OCI-LY7 (cell line): ENCODE results near the gene SCYGR5. TPM values are rescaled to one million over a fixed set of nuclear protein-coding genes. Genes with fewer than 3 reads are reported as not detected.

Experiments used
- BruUV-seq: library from RNA; stranded (reverse); fragments of 400-500 nt; replicated peaks from 2 replicates; lab custom pipeline; 2021; lab: Mats Ljungman, UMichigan
- CTCF ChIA-PET: fragments of 300-600 bp; sonication (Branson Sonifier 250); formaldehyde crosslinking; loops from one replicate; lab custom pipeline; 2022; ENCODE audit warnings: antibody characterized with exemption; ENCODE audit not compliant: unreplicated experiment; lab: Charles Lee
- POLR2A ChIA-PET: fragments of 300-600 bp; sonication (Branson Sonifier 250); formaldehyde crosslinking; loops from one replicate; lab custom pipeline; 2022; ENCODE audit warnings: antibody characterized with exemption; lab: Charles Lee
- DNase-seq: peaks from one replicate; pipeline ENCODE4 v3.0.0-alpha.2; 2015; ENCODE audit warnings: low spot score
- H2AFZ ChIP-seq: fragments of 200-600 bp; sonication (generic), shearing (Covaris generic); 2 replicates; pipeline ENCODE4 v1.6.1; 2014; ENCODE audit warnings: mild to moderate bottlenecking, antibody characterized with exemption, low read length, moderate library complexity
- H3K27ac ChIP-seq: fragments of 200-600 bp; sonication (generic); 2 replicates; pipeline ENCODE4 v1.5.1; 2014; ENCODE audit warnings: mixed run types, low read depth, mild to moderate bottlenecking, moderate library complexity, low read length, inconsistent platforms; ENCODE audit not compliant: poor library complexity, severe bottlenecking
- H3K36me3 ChIP-seq: fragments of 200-600 bp; sonication (generic); 2 replicates; pipeline ENCODE4 v1.6.1; 2014; ENCODE audit warnings: mild to moderate bottlenecking, antibody characterized with exemption, low read length, moderate library complexity, mixed read lengths; ENCODE audit not compliant: insufficient read depth
- H3K4me1 ChIP-seq: fragments of 200-600 bp; sonication (generic); 2 replicates; pipeline ENCODE4 v1.5.1; 2014; ENCODE audit warnings: mild to moderate bottlenecking, low read length; ENCODE audit not compliant: insufficient read depth, poor library complexity, severe bottlenecking
- H3K4me2 ChIP-seq: fragments of 200-600 bp; sonication (generic); 2 replicates; pipeline ENCODE4 v1.6.1; 2014; ENCODE audit warnings: mild to moderate bottlenecking, low read length
- H3K4me3 ChIP-seq: fragments of 200-600 bp; sonication (generic); 2 replicates; pipeline ENCODE4 v1.5.1; 2014; ENCODE audit warnings: mild to moderate bottlenecking, low read depth, low read length; ENCODE audit not compliant: poor library complexity, severe bottlenecking
- H3K79me2 ChIP-seq: fragments of 200-600 bp; sonication (generic); 2 replicates; pipeline ENCODE4 v1.6.1; 2016; ENCODE audit warnings: low read depth, mild to moderate bottlenecking, low read length, moderate library complexity, mixed read lengths; ENCODE audit not compliant: insufficient read depth
- H3K9me2 ChIP-seq: fragments of 200-600 bp; sonication (generic); 2 replicates; pipeline ENCODE4 v1.6.1; 2016; ENCODE audit warnings: mild to moderate bottlenecking, low read length, mixed read lengths; ENCODE audit not compliant: insufficient read depth
- H3K9me3 ChIP-seq: fragments of 200-600 bp; sonication (generic); 2 replicates; pipeline ENCODE4 v1.6.1; 2014; ENCODE audit warnings: mild to moderate bottlenecking, mixed run types, low read length, mixed read lengths
- H4K20me1 ChIP-seq: fragments of 200-600 bp; sonication (generic); 2 replicates; pipeline ENCODE4 v1.6.1; 2014; ENCODE audit warnings: mild to moderate bottlenecking, antibody characterized with exemption, low read length, moderate library complexity, mixed read lengths; ENCODE audit not compliant: insufficient read depth
- EZH2phosphoT487 ChIP-seq: fragments of 200-600 bp; sonication (generic); IDR thresholded peaks from 2 replicates; pipeline ENCODE4 v1.6.1; 2018; ENCODE audit warnings: low read depth, borderline replicate concordance, mild to moderate bottlenecking, mixed run types, antibody characterized with exemption, low read length, moderate library complexity, mixed read lengths
- intact Hi-C: fragments of 100-400 bp; cut with micrococcal nuclease; formaldehyde crosslinking; loops from one replicate; pipeline ENCODE4 v1.10.0; 2022; ENCODE audit not compliant: unreplicated experiment
- total RNA-seq, 2 experiments: library from RNA; depleted of rRNA in 1 of 2; stranded (reverse); fragments of >200 nt in 1 of 2; shearing (Covaris generic) in 1 of 2; gene quantifications; 2 replicates each; pipeline ENCODE4 v1.2.3, GENCODE V29; 2014 to 2022
- TF ChIP-seq, protein P1 (sequence below): fragments of 200-600 bp; sonication (generic); conservative IDR thresholded peaks from 2 replicates; pipeline ENCODE4 v1.5.1; 2014; ENCODE audit warnings: mild to moderate bottlenecking, antibody characterized with exemption, low read length, moderate library complexity, mixed read lengths

Gene SCYGR5
- total RNA-seq, 2 experiments from 2014 or later, result not detected

DNA sequence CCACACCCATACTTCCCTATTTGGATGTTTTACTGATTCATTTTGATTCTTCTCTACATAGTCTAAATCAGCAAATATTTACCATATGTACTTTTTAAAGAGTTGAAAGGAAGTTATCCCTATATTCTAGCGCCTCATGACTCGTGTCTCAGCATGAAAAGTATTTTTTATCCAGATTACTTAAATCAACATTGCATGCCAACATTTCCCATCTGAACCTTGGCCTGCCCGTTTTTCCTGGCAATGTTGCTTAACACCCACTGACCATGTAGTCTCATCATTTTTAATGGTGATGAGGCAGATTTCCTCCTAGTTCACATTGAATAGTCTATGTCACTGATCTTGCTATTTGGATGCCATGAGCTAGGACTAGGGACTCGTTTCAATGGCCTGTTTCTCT is 13.2 kb upstream of the SCYGR5 start:
- Histone ChIP-seq H4K20me1 (no peaks in the 10 kb centered on the region), H3K79me2 (no peaks in the 10 kb centered on the region), H3K4me1 (no peaks in the 10 kb centered on the region), H2AFZ (no peak overlapping the region), H3K36me3 (no peaks in the 10 kb centered on the region), H3K9me2 (no peaks in the 10 kb centered on the region), H3K4me2 (no peak overlapping the region), H3K27ac (no peak overlapping the region), H3K9me3 (no peaks in the 10 kb centered on the region), H3K4me3 (no peak overlapping the region)
- ChIA-PET POLR2A (no interaction called here), CTCF (no interaction called here)
- intact Hi-C loops, result loop anchor here (5.0 to 10.0 kb wide), 2 partner anchors 171 to 231 kb away; no protein-coding TSS in a partner anchor
- BruUV-seq, result no TSS peak
- TF ChIP-seq EZH2phosphoT487, result no peak
- TF ChIP-seq, protein P1, sequence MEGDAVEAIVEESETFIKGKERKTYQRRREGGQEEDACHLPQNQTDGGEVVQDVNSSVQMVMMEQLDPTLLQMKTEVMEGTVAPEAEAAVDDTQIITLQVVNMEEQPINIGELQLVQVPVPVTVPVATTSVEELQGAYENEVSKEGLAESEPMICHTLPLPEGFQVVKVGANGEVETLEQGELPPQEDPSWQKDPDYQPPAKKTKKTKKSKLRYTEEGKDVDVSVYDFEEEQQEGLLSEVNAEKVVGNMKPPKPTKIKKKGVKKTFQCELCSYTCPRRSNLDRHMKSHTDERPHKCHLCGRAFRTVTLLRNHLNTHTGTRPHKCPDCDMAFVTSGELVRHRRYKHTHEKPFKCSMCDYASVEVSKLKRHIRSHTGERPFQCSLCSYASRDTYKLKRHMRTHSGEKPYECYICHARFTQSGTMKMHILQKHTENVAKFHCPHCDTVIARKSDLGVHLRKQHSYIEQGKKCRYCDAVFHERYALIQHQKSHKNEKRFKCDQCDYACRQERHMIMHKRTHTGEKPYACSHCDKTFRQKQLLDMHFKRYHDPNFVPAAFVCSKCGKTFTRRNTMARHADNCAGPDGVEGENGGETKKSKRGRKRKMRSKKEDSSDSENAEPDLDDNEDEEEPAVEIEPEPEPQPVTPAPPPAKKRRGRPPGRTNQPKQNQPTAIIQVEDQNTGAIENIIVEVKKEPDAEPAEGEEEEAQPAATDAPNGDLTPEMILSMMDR, result no peak
- DNase-seq, result no peak

DNA sequence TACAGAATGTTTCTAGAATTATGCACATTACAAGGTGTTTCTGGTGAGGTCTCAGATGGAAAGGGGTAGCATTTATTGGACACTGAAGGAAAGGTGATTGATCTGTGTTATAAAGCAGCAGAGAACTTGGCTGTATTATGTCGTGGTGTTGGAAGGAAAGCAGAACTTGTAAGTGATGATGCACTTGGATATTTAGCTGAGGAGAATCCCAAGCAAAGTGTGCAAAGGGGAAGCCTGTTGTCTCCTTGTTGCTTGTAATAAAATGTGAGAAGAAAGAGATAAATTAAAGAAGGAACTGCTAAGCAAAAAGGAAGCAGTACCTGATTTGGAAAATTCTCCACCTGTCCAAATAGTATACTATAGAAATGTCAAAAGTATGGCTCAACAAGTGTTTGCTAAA is 12.2 kb upstream of the SCYGR5 start:
- Histone ChIP-seq H4K20me1 (no peaks in the 10 kb centered on the region), H3K27ac (no peak overlapping the region), H3K36me3 (no peaks in the 10 kb centered on the region), H3K4me1 (no peaks in the 10 kb centered on the region), H3K9me3 (no peaks in the 10 kb centered on the region), H3K4me2 (no peak overlapping the region), H3K9me2 (no peaks in the 10 kb centered on the region), H3K4me3 (no peak overlapping the region), H3K79me2 (no peaks in the 10 kb centered on the region), H2AFZ (no peak overlapping the region)
- intact Hi-C loops, result loop anchor here (5.0 to 10.0 kb wide), 2 partner anchors 172 to 230 kb away; no protein-coding TSS in a partner anchor
- TF ChIP-seq EZH2phosphoT487, result no peak
- TF ChIP-seq, protein P1, result no peak
- no peak for DNase-seq
- CTCF ChIA-PET, result no interaction called here
- no TSS peak for BruUV-seq
- POLR2A ChIA-PET, result no interaction called here

DNA sequence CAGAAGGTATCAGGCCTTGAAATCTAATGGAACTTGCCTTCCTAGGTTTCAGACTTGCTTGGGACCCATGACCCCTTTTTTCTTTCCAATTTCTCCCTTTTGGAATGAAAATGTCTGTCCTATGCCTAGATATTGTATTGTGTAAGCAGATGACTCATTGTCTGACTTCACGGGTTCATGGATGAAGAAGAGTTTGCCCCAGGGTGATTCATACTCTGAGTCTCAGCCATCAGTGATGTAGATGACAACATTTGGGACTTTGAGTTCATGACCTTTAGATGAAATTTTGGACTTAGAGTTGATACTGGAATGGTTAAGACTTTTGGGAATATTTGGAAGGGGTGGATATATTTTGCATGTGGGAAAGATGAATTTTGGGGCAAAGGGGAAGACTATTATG is 11.2 kb upstream of the SCYGR5 start:
- no peaks in the 10 kb centered on the region for H3K9me2 ChIP-seq
- no peaks in the 10 kb centered on the region for H3K4me1 ChIP-seq
- no TSS peak for BruUV-seq
- POLR2A ChIA-PET, result no interaction called here
- no peak overlapping the region for H3K4me2 ChIP-seq
- no peaks in the 10 kb centered on the region for H4K20me1 ChIP-seq
- H3K27ac ChIP-seq, result no peak overlapping the region
- H3K4me3 ChIP-seq, result no peak overlapping the region
- H2AFZ ChIP-seq, result no peak overlapping the region
- TF ChIP-seq EZH2phosphoT487, result no peak
- TF ChIP-seq, protein P1, result no peak
- no peaks in the 10 kb centered on the region for H3K36me3 ChIP-seq
- DNase-seq, result no peak
- intact Hi-C loops, result loop anchor here (10.0 kb wide), 1 partner anchor 229 kb away; no protein-coding TSS in a partner anchor
- H3K79me2 ChIP-seq, result no peaks in the 10 kb centered on the region
- CTCF ChIA-PET, result no interaction called here
- H3K9me3 ChIP-seq, result no peaks in the 10 kb centered on the region
